Stomach (tissue), 4 donors: Measurements from ENCODE around the gene CRY2.

ENCODE experiments used
- CTCF ChIP-seq, 7 experiments: fragments of 450-650 bp in 4 of 7; fragments of 200-600 bp in 3 of 7; sonication (generic) in 3 of 7; IDR thresholded peaks; one replicate each; pipeline ENCODE4 v1.5.1; 2016 to 2019; ENCODE audit warnings: antibody characterized with exemption in 7 of 7, control low read depth in 2 of 7, mild to moderate bottlenecking in 1 of 7
- POLR2A ChIP-seq, 4 donors: fragments of 450-650 bp; IDR thresholded peaks; one replicate each; pipeline ENCODE4 v1.6.1; 2016; ENCODE audit warnings: antibody characterized with exemption in 4 of 4, control low read depth in 2 of 4, mild to moderate bottlenecking in 1 of 4, moderate library complexity in 1 of 4

GRCh38 chr11:45798793-45799441 lies 48.4 kb upstream of the CRY2 start:
- no peak for TF ChIP-seq CTCF (IDR thresholded peaks at IDR 0.05)
- TF ChIP-seq POLR2A (IDR thresholded peaks at IDR 0.05), result no peak
